Measurements from ENCODE around the gene ZNF236.

DNA sequence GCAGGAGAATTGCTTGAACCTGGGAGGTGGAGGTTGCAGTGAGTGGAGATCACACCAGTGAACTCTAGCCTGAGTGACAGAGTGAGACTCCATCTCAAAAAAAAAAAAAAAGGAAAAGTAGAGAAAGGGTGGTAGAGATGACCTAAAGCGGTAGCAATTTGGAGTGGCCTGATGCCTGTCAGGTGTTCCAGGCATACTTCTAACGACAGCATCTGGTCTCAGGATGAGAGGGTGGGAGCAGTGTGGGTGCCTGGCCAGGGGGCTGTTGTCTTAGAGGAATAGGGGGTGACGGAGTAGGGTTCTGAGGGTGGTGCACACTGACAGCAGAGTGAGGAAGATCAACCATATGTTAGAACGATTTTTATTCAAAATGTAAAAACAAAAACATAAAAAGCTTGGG lies 21.8 kb downstream of the ZNF236 start:
- TF ChIP-seq, protein P1, sequence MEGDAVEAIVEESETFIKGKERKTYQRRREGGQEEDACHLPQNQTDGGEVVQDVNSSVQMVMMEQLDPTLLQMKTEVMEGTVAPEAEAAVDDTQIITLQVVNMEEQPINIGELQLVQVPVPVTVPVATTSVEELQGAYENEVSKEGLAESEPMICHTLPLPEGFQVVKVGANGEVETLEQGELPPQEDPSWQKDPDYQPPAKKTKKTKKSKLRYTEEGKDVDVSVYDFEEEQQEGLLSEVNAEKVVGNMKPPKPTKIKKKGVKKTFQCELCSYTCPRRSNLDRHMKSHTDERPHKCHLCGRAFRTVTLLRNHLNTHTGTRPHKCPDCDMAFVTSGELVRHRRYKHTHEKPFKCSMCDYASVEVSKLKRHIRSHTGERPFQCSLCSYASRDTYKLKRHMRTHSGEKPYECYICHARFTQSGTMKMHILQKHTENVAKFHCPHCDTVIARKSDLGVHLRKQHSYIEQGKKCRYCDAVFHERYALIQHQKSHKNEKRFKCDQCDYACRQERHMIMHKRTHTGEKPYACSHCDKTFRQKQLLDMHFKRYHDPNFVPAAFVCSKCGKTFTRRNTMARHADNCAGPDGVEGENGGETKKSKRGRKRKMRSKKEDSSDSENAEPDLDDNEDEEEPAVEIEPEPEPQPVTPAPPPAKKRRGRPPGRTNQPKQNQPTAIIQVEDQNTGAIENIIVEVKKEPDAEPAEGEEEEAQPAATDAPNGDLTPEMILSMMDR (IDR thresholded peaks at IDR 0.05; ENCODE audit: low read length), result no peak
- no peak for TF ChIP-seq EZH2 (IDR thresholded peaks at IDR 0.05; ENCODE audit: borderline replicate concordance, low read length)
